ENCODE data around the gene FBRSL1. TPM values are rescaled to one million over a fixed set of nuclear protein-coding genes. Genes with fewer than 3 reads are reported as not detected.

Gene FBRSL1
- total RNA-seq, 1 experiment from 2014 or later, result 130 TPM

- POLR2A ChIA-PET (ENCODE audit: low non-redundant PET), result no interaction called here
- no TSS peak for BruUV-seq (replicated peaks)
- no peak overlapping the region for H3K27ac ChIP-seq (ENCODE audit: low read depth, low read length, poor library complexity, severe bottlenecking)
- no peak for DNase-seq (ENCODE audit: low spot score)
- TF ChIP-seq CTCF (conservative IDR thresholded peaks at IDR 0.05; ENCODE audit: low read depth, low read length), result no peak
- no peak for TF ChIP-seq EZH2 (IDR thresholded peaks at IDR 0.05; ENCODE audit: borderline replicate concordance, low read depth, low read length, poor library complexity, severe bottlenecking)
- H3K27me3 ChIP-seq (replicated peaks; ENCODE audit: insufficient read depth, low read depth, low read length, poor library complexity), result no peaks in the 10 kb centered on the region
- CTCF ChIA-PET, result no interaction called here
- H3K4me1 ChIP-seq (ENCODE audit: insufficient read depth, low read length, poor library complexity, severe bottlenecking), result peaks cover 28% of the 10 kb centered on the region
- no peaks in the 10 kb centered on the region for H3K9me3 ChIP-seq (ENCODE audit: low read depth, low read length, poor library complexity, severe bottlenecking)
- intact Hi-C loops (cut with micrococcal nuclease; ENCODE audit: unreplicated experiment), result no loop called here
- no peaks in the 10 kb centered on the region for H3K36me3 ChIP-seq (ENCODE audit: insufficient read depth, low read length, poor library complexity, severe bottlenecking)
- no peak overlapping the region for H3K4me3 ChIP-seq (ENCODE audit: low read depth, low read length, poor library complexity, severe bottlenecking)
Measured at GRCh38 chr12:132467511-132467910, 22.4 kb upstream of the FBRSL1 start.

GRCh38 chr12:132469423-132469822, 20.5 kb upstream of the FBRSL1 start:
- no peaks in the 10 kb centered on the region for H3K27me3 ChIP-seq (replicated peaks; ENCODE audit: insufficient read depth, low read depth, low read length, poor library complexity)
- H3K4me1 ChIP-seq (ENCODE audit: insufficient read depth, low read length, poor library complexity, severe bottlenecking), result peaks cover 28% of the 10 kb centered on the region
- CTCF ChIA-PET, result no interaction called here

GRCh38 chr12:132470397-132470796, 19.6 kb upstream of the FBRSL1 start:
- CTCF ChIA-PET, result no interaction called here
- no peaks in the 10 kb centered on the region for H3K36me3 ChIP-seq (ENCODE audit: insufficient read depth, low read length, poor library complexity, severe bottlenecking)
- TF ChIP-seq EZH2 (IDR thresholded peaks at IDR 0.05; ENCODE audit: borderline replicate concordance, low read depth, low read length, poor library complexity, severe bottlenecking) (no peak), CTCF (conservative IDR thresholded peaks at IDR 0.05; ENCODE audit: low read depth, low read length) (no peak)
- no peak overlapping the region for H3K27ac ChIP-seq (ENCODE audit: low read depth, low read length, poor library complexity, severe bottlenecking)
- POLR2A ChIA-PET (ENCODE audit: low non-redundant PET), result no interaction called here
- H3K4me1 ChIP-seq (ENCODE audit: insufficient read depth, low read length, poor library complexity, severe bottlenecking), result peaks cover 28% of the 10 kb centered on the region
- H3K9me3 ChIP-seq (ENCODE audit: low read depth, low read length, poor library complexity, severe bottlenecking), result no peaks in the 10 kb centered on the region
- H3K27me3 ChIP-seq (replicated peaks; ENCODE audit: insufficient read depth, low read depth, low read length, poor library complexity), result no peaks in the 10 kb centered on the region
- no TSS peak for BruUV-seq (replicated peaks)
- H3K4me3 ChIP-seq (ENCODE audit: low read depth, low read length, poor library complexity, severe bottlenecking), result no peak overlapping the region
- DNase-seq (ENCODE audit: low spot score), result no peak
- intact Hi-C loops (cut with micrococcal nuclease; ENCODE audit: unreplicated experiment), result no loop called here

More at GRCh38 chr12:132469423-132469822, 20.5 kb upstream of the FBRSL1 start:
- POLR2A ChIA-PET (ENCODE audit: low non-redundant PET), result no interaction called here
- Histone ChIP-seq H3K36me3 (ENCODE audit: insufficient read depth, low read length, poor library complexity, severe bottlenecking) (no peaks in the 10 kb centered on the region), H3K9me3 (ENCODE audit: low read depth, low read length, poor library complexity, severe bottlenecking) (no peaks in the 10 kb centered on the region), H3K27ac (ENCODE audit: low read depth, low read length, poor library complexity, severe bottlenecking) (no peak overlapping the region), H3K4me3 (ENCODE audit: low read depth, low read length, poor library complexity, severe bottlenecking) (no peak overlapping the region)
- no TSS peak for BruUV-seq (replicated peaks)
- no peak for DNase-seq (ENCODE audit: low spot score)
- intact Hi-C loops (cut with micrococcal nuclease; ENCODE audit: unreplicated experiment), result no loop called here
- TF ChIP-seq EZH2 (IDR thresholded peaks at IDR 0.05; ENCODE audit: borderline replicate concordance, low read depth, low read length, poor library complexity, severe bottlenecking) (no peak), CTCF (conservative IDR thresholded peaks at IDR 0.05; ENCODE audit: low read depth, low read length) (no peak)
